Measurements from ENCODE around the gene NISCH. TPM values are rescaled to one million over a fixed set of nuclear protein-coding genes. Genes with fewer than 3 reads are reported as not detected.

Gene NISCH
- total and polyA plus RNA-seq, 2 of the 8 experiments (the other 6 are each of a cell fraction or from before 2014, with no cell fraction given) = 71.2 to 71.9 TPM

GRCh38 chr3:52533623-52534280 is 78.3 kb downstream of the NISCH start, which contains the start of gene NT5DC2 (continued):
- TF ChIP-seq RFX5 (IDR thresholded peaks at IDR 0.05; ENCODE audit: borderline replicate concordance, low read depth, low read length) (no peak), PHF8 (conservative IDR thresholded peaks at IDR 0.05; ENCODE audit: low read depth, low read length) (peak; percentile 5; the same call in 1 of the 2 replicates)

All from H1 (cell line).